Panc1 (cell line): Measurements from ENCODE around the gene MACROH2A1. TPM values are rescaled to one million over a fixed set of nuclear protein-coding genes. Genes with fewer than 3 reads are reported as not detected.

Experiments used
- ATAC-seq: fragments of 200-7000 bp; cut with Tn5 transposase; 2 replicates; pipeline ENCODE4 v1.9.1; 2020; ENCODE audit warnings: mild to moderate bottlenecking, moderate library complexity
- BruUV-seq: library from RNA; stranded (reverse); fragments of 400-500 nt; replicated peaks from 2 replicates; lab custom pipeline; 2021; lab: Mats Ljungman, UMichigan
- CTCF ChIA-PET: fragments of 300-600 bp; sonication (Branson Sonifier 250); formaldehyde crosslinking; loops from one replicate; lab custom pipeline; 2022; ENCODE audit warnings: antibody characterized with exemption; lab: Charles Lee
- POLR2A ChIA-PET: fragments of 300-600 bp; sonication (Branson Sonifier 250); formaldehyde crosslinking; loops from one replicate; lab custom pipeline; 2022; ENCODE audit warnings: antibody characterized with exemption; lab: Charles Lee
- DNase-seq: peaks from one replicate; pipeline ENCODE4 v3.0.0-alpha.2; 2010; ENCODE audit warnings: low read depth, low spot score
- H3K27ac ChIP-seq: 2 replicates; pipeline ENCODE4 v1.5.1; 2011; ENCODE audit warnings: mild to moderate bottlenecking, low read length, inconsistent platforms
- H3K27me3 ChIP-seq: fragments of 200-500 bp; sonication (Bioruptor generic); 2 replicates; pipeline ENCODE4 v1.6.0; 2014; ENCODE audit warnings: low read length, inconsistent platforms; ENCODE audit not compliant: control insufficient read depth, insufficient read depth
- H3K36me3 ChIP-seq: fragments of 200-500 bp; sonication (Bioruptor generic); 2 replicates; pipeline ENCODE4 v1.5.1; 2014; ENCODE audit warnings: inconsistent platforms, mild to moderate bottlenecking, low read length, moderate library complexity; ENCODE audit not compliant: control insufficient read depth, insufficient read depth
- H3K4me1 ChIP-seq: 2 replicates; pipeline ENCODE4 v1.5.1; 2011; ENCODE audit warnings: inconsistent platforms, mild to moderate bottlenecking, low read length, moderate library complexity; ENCODE audit not compliant: control insufficient read depth, insufficient read depth
- H3K4me3 ChIP-seq, 2 experiments: 2 replicates each; pipeline ENCODE4 v1.5.1; 2011 to 2012; ENCODE audit warnings: low read depth in 2 of 2, low read length in 2 of 2, mild to moderate bottlenecking in 2 of 2, inconsistent platforms in 1 of 2, moderate library complexity in 1 of 2
- H3K9me3 ChIP-seq: fragments of 200-500 bp; sonication (Bioruptor generic); 2 replicates; pipeline ENCODE4 v1.5.1; 2014; ENCODE audit warnings: low read depth, mild to moderate bottlenecking, inconsistent platforms, low read length, moderate library complexity; ENCODE audit not compliant: control insufficient read depth, insufficient read depth
- CTCF ChIP-seq: fragments of 450-650 bp; IDR thresholded peaks from 2 replicates; pipeline ENCODE4 v1.5.1; 2017; ENCODE audit warnings: mild to moderate bottlenecking
- POLR2AphosphoS5 ChIP-seq: IDR thresholded peaks from 2 replicates; pipeline ENCODE4 v1.6.1; 2012; ENCODE audit warnings: mild to moderate bottlenecking, low read depth, low read length, moderate library complexity
- REST ChIP-seq, 2 experiments: IDR thresholded peaks; 2 replicates each; pipeline ENCODE4 v1.6.1; 2011 to 2012; ENCODE audit warnings: low read depth in 2 of 2, control low read depth in 1 of 2, low read length in 1 of 2, mild to moderate bottlenecking in 1 of 2, moderate library complexity in 1 of 2; ENCODE audit not compliant: insufficient read depth in 1 of 2
- SIN3A ChIP-seq: IDR thresholded peaks from 2 replicates; pipeline ENCODE4 v1.6.1; 2012; ENCODE audit warnings: low read depth, mild to moderate bottlenecking, low read length, moderate library complexity, borderline replicate concordance; ENCODE audit not compliant: insufficient read depth
- TCF7L2 ChIP-seq: IDR thresholded peaks from 2 replicates; pipeline ENCODE4 v1.6.1; 2011; ENCODE audit warnings: mild to moderate bottlenecking, low read depth, low read length, inconsistent platforms
- in situ Hi-C: cut with HindIII; loops from 2 replicates; pipeline ENCODE4 v1.10.0; 2016; ENCODE audit warnings: low sequenced_read_pairs, low pct_unique_long_range_greater_than_20kb
- intact Hi-C: fragments of 100-400 bp; cut with micrococcal nuclease; formaldehyde crosslinking; loops from one replicate; pipeline ENCODE4 v1.10.0; 2022; ENCODE audit not compliant: unreplicated experiment
- total RNA-seq: library from RNA; stranded (reverse); gene quantifications from one replicate; pipeline ENCODE4 v1.2.1, GENCODE V29; 2021; ENCODE audit not compliant: unreplicated experiment

MACROH2A1 gene
- total RNA-seq, 1 experiment from 2014 or later = 162 TPM

DNA sequence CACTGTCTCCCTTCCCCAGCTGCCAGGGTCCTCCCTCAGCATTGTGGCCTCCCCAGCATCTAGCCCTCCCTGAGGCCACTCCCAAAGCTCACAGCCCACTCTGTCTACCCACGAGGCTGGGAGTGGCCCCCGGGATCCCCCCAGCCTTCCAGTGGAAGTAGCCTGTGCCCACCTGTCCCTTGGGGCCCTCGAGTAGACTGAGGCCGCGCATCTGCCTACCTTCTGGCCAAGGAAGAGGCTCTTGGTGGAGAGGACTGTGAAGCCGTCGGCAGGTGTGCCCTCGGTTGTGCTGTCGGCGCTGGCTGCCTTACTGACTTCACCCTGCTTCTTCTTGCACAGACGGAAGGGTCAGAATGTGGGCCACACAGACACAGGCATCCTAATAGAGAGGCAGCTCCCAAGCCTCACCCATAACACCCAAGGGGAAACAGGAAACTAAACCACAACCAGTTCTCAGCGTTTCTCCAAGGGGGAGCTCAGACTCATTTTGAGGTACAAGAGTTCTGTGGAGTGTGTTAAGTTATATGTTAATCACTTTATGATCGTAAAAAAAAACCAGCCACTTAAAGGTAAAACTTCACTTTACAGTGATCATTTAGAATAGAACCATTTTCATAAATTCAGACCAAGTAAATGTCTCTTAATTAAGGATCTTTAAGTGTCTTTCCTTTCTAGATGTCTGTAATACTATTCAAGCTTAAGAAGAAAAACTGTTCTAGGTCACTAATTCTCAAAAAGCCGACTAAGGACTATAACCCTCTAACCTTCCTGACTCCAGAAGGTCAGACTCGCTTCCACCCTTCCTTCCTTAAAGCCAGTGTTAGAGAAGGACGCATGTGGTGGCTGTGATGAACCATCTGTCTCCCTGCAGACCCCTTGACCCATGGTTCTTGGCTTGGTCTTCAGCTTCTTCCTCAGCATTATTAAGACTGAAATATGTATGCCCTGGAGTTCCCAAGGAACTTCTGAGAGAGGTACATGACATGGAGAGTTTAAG lies 38.5 kb downstream of the MACROH2A1 start:
- intact Hi-C loops (no loop called here), in situ Hi-C loops (no loop called here)
- no peak overlapping the region for H3K27ac ChIP-seq
- BruUV-seq = no TSS peak
- no peaks in the 10 kb centered on the region for H3K9me3 ChIP-seq
- ChIA-PET CTCF (no interaction called here), POLR2A (no interaction called here)
- H3K36me3 ChIP-seq = peaks cover 17% of the 10 kb centered on the region
- no peak overlapping the region for H3K4me3 ChIP-seq
- DNase-seq (no peak), ATAC-seq (no peak)
- H3K4me1 ChIP-seq = no peaks in the 10 kb centered on the region
- H3K27me3 ChIP-seq = no peaks in the 10 kb centered on the region
- TF ChIP-seq POLR2AphosphoS5 (no peak), REST (IDR thresholded peaks at IDR 0.05; ENCODE audit: insufficient read depth in 1 of 2, low read depth in 2 of 2, low read length in 1 of 2) (no peak), SIN3A (no peak), CTCF (no peak), TCF7L2 (no peak)

GRCh38 chr5:135359374-135360165 lies 39.5 kb downstream of the MACROH2A1 start:
- no TSS peak for BruUV-seq
- ATAC-seq (no peak), DNase-seq (no peak)
- Histone ChIP-seq H3K4me1 (no peaks in the 10 kb centered on the region), H3K4me3 (no peak overlapping the region), H3K9me3 (no peaks in the 10 kb centered on the region), H3K36me3 (peaks cover 17% of the 10 kb centered on the region), H3K27ac (no peak overlapping the region), H3K27me3 (no peaks in the 10 kb centered on the region)
- TF ChIP-seq CTCF = no peak
- TF ChIP-seq TCF7L2 = no peak
- no peak for TF ChIP-seq POLR2AphosphoS5
- no peak for TF ChIP-seq REST (IDR thresholded peaks at IDR 0.05; ENCODE audit: insufficient read depth in 1 of 2, low read depth in 2 of 2, low read length in 1 of 2)
- no peak for TF ChIP-seq SIN3A
- ChIA-PET CTCF (no interaction called here), POLR2A (no interaction called here)
- in situ Hi-C loops (no loop called here), intact Hi-C loops (no loop called here)
